GM19438 (cell line): ENCODE data around the gene SERF2.
A peak's percentile ranks its signal among the peaks of the same experiment; 100 is the strongest.

Experiments
- ATAC-seq: cut with Tn5 transposase; IDR thresholded peaks from one replicate; pipeline ENCODE4 v1.9.1; 2021; ENCODE audit warnings: low read depth; ENCODE audit not compliant: unreplicated experiment

SERF2 gene

DNA sequence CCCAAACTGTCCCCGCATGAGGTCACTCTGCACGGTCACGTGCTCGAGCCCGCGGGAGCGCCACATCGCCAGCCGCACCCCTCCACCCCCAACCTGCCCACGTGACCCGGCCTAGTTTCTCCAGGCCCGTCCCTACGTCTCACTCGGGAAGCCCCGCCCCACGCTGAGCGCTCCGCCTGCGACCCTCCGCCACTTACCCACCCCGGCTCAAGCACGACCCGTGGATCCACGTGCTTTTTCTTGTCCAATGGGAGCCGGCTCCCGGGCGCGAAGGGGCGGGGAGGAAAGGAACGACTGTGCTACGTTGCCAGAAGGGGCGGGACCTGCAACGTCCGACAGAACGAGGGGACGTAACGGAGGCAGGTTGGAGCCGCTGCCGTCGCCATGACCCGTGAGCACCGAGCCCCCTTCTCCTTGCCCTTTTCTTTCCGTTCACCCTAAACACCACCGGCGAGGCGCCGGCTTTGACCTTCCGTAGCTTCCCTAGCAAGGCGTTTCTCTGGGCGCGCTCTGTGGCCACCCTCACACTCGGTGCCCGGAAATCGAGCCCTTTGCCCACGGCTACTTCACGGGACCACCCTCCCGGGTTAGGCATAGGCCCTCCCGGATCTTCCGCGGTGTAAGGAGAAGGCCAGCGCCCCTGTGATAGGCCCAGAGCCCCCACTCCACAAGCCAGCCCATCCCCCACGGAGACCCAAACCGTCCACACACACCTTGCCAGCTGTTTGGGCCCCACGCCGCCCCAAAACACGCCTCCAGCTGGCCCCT, at the start of gene SERF2:
Gene SERF2 (plus strand): TSS at position 328 of the 768 bp plus-strand sequence. CDS start 57 bp downstream, at position 385.
- ATAC-seq: peak; percentile 81

DNA sequence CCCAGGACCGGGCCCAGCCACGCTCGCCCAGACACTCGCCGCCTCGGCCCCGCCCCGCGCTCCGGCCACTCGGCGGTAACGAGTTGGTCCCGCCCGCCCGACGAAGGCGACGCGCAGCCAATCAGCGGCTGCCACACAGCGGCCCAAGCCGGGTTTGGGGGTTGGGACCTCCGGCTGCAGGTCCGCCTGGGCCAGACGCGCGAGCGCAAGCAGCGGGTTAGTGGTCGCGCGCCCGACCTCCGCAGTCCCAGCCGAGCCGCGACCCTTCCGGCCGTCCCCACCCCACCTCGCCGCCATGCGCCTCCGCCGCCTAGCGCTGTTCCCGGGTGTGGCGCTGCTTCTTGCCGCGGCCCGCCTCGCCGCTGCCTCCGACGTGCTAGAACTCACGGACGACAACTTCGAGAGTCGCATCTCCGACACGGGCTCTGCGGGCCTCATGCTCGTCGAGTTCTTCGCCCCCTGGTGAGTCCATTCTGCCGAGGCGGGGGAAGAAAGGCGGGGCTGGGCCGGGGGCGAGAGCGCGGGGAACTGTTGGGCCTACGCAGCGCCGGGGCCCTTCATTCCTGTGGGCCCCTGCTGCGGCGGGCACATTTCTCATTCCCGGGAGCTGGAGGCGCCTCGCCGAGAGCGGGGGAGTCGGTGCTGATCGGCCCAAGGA, 45.7 kb upstream of the SERF2 start, which contains the start of gene PDIA3:
Gene PDIA3 (plus strand): TSS at position 194 of the 658 bp plus-strand sequence. CDS start 102 bp downstream, at position 296.
- ATAC-seq: peak; percentile 71

DNA sequence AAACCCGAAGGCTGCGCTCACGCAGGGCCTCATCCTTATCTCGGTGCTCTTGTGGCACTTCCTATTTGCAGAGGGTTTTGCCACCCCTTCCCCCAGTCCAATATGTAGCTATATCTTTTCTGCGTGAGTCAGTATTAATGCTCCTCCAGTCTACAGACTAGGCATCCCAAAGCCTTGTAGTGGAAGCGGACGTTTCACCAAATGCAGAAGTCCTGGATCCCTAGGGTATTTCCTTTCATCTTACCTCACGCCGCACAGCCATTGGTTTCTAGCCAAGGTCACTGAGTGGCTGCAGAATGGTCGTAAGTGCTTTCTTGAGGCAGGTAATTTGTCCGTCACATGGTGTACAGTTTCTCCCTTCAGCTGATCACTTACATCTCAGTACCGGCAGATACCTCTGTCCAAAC, 45.2 kb upstream of the SERF2 start:
- ATAC-seq: peak; percentile 22

DNA sequence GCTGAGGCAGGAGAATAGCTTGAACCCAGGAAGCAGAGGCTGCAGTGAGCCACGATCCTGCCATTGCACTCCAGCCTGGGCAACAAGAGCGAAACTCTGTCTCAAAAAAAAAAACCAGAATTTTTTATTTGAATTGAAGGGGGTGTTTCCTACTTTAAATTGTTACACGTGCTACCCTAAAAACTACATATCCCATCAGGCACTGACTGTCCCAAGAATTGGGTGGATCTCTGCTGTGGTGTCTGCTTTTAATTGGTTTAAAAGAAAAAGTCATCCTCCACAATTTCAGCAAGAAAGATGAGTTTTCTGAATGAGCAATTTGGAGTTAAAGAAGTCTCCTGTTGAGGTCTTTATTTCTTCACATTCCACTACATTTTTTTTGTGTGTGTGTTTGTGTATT, 43.7 kb upstream of the SERF2 start:
- no peak for ATAC-seq

DNA sequence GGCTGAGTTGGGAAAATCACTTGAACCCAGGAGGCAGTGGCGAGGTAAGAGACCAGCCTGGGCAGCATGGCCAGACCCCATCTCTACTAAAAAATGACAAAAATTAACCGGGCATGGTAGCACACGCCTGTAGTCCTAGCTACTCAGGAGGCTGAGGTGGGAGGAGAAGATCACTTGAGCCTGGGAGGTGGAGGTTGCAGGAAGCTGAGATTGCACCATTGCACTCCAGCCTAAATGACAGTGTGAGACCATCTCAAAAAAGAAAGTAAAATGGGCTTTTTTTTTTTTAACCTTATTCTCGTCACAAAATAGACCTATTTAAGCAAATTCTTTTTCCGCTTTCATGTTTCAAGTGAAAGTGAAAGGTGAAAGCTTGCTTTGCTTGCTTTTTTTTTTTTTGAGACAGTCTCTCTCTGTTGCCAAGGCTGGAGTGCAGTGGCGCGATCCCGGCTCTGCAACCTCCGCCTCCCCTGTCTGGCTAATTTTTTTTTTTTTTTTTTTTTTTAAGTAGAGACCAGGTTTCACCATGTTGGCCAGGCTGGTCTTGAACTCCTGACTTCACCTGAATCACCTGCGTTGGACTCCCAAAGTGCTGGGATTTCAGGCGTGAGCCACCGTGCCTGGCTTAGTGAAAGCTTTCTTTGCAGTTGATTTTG, 42.3 kb upstream of the SERF2 start:
- peak; percentile 42 for ATAC-seq

DNA sequence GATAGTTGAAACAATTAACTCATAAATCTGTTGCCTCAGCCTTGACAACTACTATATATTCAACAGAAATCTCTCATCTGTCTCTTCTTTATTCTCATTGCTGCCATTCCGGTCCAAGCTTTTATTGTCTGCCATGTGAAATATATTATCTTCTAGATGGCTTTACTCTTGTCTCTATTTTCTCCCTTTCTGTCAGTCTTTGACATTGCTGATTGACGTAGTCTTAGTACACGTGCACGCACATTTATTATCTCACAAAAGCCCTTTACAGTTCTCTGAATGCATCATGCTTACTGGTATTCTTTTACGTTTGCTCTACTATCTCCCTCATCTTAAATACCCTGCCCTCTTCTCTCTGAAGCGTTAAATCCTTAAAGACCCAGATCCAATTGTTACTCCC, 40.2 kb upstream of the SERF2 start:
- ATAC-seq: no peak

DNA sequence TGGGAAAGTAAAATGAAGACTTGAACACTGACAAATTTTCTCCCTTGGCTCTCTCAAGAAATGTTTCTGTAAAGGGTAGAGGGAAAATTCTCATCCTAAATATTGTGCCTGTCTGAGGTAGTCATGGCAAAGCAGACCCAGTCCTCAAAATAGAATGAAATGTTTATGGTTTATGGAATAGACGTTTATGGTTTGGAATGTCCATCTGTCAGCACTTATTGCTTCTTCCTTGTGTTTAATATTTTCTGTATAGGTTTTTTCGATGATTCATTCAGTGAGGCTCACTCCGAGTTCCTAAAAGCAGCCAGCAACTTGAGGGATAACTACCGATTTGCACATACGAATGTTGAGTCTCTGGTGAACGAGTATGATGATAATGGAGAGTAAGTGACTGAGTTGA, 29.3 kb upstream of the SERF2 start:
- no peak for ATAC-seq

DNA sequence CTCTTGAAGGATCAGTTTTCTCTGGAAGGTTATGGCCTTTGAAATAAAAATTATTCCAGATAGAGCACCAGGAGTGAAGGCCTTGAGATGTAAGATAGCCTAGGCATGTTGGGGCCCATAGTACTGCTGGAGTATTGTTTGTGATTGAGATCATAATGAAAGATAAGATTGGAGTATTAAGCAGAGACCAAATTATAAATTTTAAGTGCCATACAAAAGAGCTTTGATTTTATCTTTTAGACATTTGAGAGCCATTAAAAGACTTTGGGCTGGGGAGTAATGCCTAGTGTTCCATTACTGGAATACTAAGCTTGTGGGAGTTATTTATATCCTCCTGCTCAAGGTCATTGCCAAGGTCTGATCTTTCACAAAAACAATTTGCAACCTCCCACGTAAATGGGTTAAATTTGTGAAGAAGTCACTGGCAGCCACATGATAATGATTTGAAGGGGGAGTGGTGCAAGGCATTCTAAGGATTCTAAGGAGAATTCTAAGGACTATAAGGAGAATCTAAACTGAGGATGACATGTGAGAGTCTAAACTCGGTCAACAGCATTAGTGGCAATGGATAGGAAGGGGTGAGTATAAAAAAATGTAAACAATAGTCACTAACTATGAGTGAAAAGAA, 28.2 kb upstream of the SERF2 start:
- ATAC-seq: no peak

DNA sequence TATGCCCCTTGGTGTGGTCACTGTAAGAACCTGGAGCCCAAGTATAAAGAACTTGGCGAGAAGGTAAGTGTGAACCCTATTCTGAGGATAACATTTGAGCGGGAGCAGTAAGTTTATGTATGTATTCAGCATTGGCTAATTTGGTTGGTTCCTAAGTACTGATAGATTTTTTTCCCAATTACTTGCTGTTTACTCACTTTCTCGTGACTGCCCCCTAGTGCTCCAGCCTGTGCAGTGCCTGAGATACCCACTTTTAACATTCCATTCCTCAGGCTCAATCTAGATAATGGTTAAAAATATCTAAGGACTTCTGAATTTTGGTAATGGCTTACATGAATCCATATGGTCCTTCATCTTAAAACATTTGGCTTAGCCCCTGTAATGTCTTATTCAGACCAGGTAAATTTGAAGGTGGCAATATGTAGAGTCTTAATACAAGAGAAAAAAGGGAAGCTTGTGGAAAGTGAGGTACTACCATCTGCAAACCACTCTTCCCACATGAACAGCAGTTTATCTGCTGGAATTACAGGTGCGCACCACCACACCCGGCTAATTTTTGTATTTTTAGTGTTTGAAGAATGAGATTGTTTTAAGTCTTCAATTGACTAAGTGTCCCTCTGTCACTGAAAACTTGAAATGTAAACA, 22.4 kb upstream of the SERF2 start:
- ATAC-seq: no peak

DNA sequence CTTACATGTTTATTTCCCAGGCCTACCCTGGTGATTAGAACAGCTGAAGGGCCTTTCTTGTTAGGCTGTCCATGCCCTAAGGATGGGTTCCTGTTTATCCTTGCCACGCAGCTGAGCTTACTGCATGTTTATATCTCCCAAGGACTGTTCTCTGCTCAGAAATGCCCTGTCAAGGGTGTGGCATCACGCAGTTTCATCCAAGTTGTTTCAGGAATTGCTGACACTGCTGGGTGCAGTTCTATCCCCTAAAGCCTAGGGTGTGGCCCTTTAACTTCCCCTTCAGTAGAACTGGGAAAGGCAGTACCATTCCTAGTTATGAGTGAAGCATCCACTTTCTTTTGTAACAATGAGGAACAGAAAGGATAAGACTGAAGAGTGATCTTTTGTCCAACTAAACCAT, 20.3 kb upstream of the SERF2 start:
- no peak for ATAC-seq

DNA sequence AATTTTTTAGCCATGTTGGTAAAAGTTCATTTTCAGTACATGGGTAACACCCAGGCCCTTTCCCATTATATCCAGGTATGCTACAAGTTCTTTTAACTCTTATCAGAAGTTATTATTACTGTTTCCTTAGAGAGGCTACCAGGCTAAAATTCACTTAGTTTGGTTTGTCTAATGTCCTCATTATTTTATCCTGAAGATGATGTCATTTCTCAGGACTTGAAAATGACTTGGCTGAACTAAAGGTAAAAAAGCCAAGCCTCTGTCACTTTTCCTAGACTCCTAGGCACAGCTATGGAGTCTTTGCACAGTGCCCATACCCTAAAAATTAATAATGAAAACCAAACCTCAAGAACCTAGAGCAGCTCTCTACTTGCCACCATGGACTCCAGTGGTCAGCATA, 19.5 kb upstream of the SERF2 start:
- ATAC-seq: no peak

DNA sequence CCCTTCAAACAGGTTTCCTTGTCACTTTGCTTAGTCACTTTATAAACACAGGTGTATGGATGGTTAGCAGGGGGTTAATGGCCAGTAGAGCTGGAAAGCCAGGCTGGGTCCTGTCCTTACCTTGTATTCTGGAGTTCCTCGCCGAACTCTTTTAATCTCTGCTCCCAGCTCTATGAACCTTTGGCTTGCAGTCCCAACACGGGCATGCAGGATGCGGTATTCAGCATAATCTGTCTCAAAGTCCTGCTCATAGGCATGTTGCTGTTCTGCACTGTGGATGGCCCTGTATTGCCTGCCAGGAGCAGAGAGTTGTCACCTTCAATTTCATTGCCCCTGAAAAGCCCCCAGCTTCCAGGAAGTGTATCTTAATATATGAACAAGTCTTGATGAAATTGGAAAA, 18.1 kb upstream of the SERF2 start:
- ATAC-seq: no peak

DNA sequence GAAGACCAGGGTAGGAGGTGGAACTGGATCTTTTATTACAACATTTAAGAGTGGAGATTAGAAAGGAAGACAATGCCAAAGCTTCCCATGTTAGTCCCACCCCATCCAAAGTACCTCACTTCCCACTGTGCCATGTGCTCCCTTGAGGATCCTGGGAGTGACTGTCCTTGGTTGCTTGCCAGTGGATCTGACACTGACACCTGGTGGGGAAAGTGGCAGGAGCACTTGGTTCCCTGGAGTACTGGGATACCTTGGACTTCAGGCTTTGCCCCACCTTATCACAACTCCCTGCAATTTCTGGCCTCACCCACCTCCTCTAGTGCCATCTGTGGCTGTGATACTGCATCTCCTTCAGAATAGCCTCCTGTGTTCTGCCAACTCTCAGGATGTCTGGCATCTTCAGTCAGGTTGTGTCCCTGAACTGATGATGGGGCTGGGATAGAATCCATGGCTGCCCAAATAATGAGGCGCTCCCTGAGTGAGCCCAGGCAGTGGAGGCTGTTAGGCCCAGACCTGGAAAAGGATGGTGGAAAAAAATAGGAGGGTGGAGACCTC, 16.6 kb upstream of the SERF2 start:
- ATAC-seq: no peak

DNA sequence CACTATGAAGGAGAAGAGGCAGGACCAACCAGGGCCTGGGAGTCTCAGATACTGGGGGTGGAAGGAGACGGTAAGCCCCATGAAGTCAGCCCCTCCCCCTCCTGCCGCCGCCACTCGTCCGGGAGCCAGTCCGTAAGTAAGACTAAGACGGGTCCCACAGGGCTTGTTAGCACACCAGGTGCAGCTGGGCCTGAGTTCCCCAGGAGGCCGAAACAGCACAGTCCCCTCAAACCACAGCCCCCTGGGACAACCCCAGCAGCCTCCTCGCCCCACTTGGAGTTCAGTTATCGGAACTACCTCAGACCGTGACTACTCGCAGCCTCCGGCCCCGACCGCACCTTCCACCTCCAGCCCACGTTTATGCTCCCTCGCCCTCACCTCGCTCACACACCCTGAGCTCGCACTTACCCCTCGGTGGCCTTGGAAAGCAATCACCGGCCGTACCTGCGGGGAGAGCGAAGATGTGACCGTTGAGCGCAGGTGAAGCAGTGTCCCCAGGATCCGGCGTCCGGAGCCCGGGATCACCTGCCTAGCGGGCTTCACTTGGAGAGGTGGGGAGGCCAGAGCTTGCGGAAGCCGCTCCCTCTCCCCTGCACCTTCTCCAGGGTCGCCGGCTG, 15.9 kb upstream of the SERF2 start:
- peak; percentile 53 for ATAC-seq

DNA sequence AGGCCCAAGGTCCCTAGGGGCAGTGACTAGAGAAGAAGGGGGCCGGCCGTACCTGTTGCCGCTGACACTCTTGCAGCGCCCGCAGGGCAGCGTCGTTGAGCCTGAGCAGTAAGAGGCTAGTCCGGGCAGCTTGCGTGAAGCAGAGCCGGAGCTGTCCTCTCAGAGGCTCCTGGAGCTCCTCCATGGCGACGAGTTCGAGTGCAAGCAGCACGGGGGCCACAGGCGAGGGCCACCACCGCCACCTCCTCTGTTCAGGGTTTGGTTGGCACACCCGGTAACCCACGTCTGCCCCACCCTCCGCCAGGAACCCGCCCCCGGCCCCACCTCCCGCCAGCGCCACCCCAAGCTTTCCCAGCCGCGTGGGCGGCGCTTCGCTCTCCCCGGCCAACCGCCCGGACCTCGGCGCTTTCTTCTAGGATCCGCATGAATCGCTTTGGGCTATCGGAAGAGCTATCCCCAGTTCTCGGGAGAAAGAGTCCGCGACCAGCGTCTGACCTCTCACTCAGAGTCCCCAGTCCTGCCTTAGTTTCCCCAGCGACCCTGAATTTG, 15.3 kb upstream of the SERF2 start, which contains the start of gene ELL3:
Gene ELL3 (minus strand): TSS at position 249 of the 549 bp plus-strand sequence. CDS start 65 bp downstream, at position 184.
- ATAC-seq: peak; percentile 42

DNA sequence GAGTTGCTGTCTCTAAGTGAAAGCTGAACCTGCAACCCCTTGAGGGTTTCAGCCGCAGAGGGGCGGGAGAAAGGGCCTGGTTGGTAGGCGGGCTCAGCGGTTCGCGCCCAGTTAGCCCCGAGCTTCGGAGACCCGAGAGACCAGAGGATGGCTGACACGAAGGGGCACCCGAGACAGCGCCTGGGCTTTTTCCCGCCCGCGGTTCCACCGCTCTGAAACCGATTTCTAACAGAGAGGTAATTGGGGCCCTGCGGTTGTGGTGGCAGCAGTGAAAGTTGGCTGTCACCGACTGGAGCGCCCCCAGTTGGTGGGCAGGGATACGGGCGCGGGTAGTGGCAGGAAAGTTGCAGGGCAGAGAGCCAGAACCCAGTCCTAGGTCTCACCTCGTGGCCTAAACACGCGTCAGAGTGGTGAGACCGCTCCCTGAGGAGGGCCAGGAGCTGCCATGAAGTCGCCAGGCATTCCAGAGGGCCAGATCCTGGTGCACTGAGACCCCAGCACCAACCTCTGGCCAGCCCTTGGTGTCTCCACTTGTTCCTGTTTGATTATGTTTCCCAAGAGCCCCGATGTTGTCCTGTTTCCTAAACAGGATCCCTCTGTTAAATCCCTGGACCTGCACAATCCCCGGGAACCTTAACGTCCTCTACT, 14.7 kb upstream of the SERF2 start:
- ATAC-seq: peak; percentile 62

DNA sequence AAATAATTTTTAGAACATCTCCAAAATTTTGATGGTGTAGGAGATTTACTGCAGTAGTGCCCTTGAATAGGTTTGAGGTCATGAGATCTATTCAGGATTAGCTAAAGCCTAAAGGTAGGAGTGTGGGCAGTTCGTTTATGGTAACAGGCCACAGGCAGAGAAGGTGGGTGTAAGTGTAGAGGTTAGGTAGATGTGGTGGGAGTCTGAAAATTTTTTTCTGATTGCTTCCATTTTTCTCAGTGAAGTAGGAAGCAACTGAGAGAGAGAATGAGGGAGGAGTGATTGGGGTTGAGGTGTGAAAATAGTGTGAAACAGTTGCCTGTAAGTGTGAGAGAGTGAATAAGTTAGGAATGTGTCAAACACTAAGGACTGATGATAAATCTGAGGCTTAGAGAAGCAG, 13.1 kb upstream of the SERF2 start:
- ATAC-seq: no peak

DNA sequence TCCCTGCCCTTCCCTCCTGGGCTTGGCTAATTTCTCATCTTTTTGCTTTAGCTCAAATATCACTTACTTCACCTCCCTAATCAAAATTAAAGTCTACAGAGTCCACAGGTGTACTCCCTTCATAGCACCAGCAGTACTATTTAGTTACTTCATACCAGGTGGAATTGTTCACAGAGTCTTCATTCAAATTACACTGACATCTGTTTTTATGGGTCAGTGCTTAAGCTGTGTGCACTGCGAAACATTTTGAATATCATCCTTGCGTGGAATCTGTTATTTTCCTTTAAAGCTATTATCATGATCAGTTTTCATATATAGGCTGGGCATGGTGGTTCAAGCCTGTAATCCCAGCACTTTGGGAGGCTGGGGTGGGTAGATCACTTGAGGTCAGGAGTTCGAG, 2.7 kb upstream of the SERF2 start:
- no peak for ATAC-seq
